IPS-18c (cell line): ENCODE data around the gene PDP2.
"Not testable (repeated sequence)": the region's sequence is repeated elsewhere in the genome, so short reads cannot be mapped to it uniquely, and the experiment has no call there.

Source experiments
- H3K4me3 ChIP-seq: 2 replicates; pipeline ENCODE4 v1.7.0; 2013; ENCODE audit warnings: low read depth, mild to moderate bottlenecking, low read length, moderate library complexity; ENCODE audit not compliant: insufficient read depth
- H3K9me3 ChIP-seq: one replicate; pipeline ENCODE4 v1.6.1; 2013; ENCODE audit warnings: mild to moderate bottlenecking, low read length, moderate library complexity; ENCODE audit not compliant: control insufficient read depth, insufficient read depth

PDP2 gene

DNA sequence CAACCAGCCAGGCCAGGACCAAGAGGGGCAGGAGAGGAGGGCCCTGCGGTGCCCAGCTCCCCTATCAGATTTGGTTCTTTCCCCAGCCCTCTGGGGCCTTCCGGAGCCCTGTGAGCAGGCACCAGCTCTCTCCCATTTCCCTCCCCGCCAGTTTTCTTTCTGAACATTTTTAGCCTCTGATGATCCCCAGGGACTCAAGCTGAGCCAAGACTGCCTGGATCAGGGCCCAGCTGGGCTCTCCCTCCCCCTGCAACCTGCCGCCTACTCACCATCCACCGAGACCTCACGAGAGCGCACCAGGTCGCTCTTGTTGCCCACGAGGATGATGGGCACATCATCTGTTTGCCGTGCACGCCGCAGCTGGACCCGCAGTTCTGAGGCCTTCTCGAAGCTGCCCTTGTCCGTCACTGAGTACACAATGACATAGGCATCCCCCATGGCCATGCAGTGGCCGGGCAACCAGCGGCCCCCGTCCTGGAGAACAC is 43.0 kb downstream of the PDP2 start:
- no peak overlapping the region for H3K4me3 ChIP-seq

DNA sequence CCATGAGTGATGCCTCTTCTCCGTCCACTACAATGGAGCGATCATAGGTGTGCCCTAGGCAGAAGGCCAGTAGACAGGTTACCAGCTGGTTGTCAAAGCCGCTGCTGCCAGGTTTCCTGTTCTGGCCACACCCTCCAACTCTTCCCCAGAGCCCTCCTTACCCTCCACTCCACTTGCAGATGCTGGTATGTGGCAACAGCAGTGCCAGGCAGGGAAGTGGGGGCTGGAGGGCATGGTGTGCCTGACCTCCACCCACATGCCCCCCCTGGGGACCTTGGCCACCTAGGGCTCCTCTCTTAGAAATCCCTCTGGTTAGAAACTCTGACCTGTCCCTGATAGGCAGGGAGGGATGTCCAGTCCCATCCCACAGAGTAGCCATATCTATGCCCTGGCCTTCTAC is 43.6 kb downstream of the PDP2 start:
- H3K9me3 ChIP-seq, result no peaks in the 10 kb centered on the region

More for the DNA sequence above, 43.0 kb downstream of the PDP2 start:
- H3K9me3 ChIP-seq, result no peaks in the 10 kb centered on the region

DNA sequence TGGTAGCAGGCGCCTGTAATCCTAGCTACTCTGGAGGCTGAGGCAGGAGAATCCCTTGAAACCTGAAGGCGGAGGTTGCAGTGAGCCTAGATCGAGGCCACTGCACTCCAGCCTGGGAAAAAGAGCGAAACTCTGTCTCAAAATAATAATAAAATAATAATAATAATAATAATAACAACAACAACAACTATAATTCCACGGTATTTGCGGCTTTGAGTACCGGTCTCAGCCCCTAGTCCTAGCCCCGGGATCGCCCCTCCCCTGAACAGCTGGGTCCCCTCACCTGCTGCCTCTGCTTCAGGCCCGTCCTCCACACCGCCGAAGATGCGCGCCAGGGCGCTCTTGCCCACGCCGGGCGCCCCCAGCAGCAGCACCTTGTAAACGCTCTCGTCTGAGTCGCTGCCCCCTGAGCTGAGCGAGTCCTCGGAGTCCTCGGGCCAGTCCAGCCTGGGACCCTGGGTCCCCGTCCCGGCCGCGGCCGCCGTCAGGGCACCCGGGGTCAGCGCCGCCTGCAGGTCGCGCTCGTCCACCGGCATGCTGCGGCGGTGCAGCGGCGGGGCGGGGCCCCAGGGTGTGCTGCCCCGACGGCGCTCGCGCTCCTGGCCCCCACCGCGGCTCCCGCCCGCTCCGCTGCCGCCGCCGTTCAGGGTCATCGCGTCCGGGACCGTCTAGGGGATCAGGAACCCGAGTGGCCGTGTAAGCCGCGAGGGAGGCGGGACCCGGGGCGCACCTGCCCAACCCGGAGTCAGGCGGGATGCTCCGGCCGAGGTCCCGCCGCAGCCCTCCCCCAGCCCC is 44.4 kb downstream of the PDP2 start:
- Histone ChIP-seq H3K4me3 (peak overlapping the region; percentile 61), H3K9me3 (no peaks in the 10 kb centered on the region)

More for the DNA sequence above, 43.6 kb downstream of the PDP2 start:
- H3K4me3 ChIP-seq, result no peak overlapping the region

DNA sequence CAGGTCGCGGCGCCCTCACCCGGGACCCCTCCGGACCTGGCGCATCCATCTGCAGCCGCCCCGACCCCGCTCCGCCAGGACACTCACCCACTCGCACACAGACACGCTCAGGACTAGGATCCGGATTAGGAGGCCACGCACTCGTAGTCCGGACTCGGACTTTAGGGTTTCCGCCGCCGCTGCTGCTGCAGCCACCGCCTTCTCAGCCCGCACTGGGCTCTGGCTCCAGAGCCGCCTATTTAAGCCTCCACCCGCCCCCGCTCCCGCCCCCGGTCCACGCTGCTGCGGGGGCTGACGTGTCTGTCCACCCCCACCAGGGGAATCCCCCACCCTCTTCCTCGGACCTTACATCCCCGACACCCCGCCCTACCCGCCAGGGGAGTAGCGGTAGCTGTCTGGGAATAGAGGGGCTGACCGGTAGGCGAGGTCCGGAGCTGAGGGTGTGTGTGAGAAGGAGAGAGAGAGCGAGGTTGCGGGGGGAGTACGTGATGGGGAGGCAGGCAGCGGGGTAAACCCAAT is 45.1 kb downstream of the PDP2 start, which contains the start of gene RRAD:
TSS of gene RRAD (minus strand) at position 214 of the 519 bp plus-strand sequence. CDS start 356 bp downstream, outside the sequence.
- H3K4me3 ChIP-seq, result peak within 1 kb of the TSS; percentile 61
- H3K9me3 ChIP-seq, result no peaks in the 10 kb centered on the region

DNA sequence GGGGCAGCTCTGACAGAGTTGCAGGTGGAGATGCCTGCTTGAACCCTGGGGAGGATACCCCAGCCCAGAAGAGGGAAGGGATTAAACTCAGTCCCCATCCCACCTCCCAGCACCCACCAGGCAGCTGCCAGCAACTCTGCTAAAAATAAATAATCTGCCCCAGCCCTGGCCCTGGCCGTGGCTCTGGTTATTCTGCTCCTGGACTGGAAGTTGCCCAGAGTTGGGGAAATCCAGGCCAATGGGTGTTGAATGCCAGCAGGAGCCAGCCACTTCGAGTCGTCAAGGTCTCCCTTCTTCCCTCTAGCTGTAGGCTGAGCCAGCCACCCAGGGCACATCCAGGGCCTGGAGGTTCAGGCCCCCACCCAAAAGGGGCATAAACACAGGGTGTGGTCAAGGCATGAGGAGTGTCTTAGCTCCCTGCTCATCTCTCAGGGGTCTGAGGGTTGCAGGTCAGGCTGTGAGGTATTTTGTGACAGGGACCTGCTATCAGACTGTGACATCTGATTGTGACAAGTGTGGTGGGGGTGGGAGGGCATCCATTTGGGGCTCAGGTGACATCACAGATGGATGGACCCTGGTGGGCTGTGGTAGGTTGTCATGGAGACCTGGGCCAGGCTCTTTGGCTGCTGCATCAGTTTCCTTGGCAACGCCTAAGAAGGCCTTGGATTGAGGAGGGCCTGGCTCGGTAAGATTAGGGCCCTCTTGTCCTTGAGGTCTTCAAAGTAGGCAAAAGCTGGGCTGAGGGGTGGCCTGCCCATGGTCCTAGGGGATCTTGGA is 46.0 kb downstream of the PDP2 start:
- no peak overlapping the region for H3K4me3 ChIP-seq
- H3K9me3 ChIP-seq, result no peaks in the 10 kb centered on the region

DNA sequence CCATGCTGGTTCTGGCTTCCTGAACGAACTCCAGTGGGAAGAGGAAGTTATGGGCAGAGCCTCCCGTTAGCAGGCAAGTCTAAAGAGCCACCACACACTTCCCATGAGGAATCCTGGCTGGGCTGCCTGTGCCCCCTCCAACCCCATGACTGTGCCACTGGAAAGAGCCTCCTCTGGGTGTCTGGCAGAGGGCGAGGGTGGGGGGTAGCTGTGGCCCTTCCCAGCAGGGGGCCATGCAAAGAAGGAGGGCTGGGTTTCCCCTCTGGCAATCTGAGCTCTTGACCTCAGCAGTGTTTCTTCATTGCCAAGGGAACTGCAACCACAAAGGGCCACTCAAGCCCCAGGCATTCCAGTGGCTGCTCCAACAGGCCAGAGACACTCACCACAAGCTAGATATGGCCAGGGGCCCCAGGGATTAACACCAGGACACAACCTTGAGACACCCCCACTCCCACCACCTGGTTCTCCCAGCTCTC is 46.7 kb downstream of the PDP2 start:
- H3K9me3 ChIP-seq, result no peaks in the 10 kb centered on the region
- no peak overlapping the region for H3K4me3 ChIP-seq

DNA sequence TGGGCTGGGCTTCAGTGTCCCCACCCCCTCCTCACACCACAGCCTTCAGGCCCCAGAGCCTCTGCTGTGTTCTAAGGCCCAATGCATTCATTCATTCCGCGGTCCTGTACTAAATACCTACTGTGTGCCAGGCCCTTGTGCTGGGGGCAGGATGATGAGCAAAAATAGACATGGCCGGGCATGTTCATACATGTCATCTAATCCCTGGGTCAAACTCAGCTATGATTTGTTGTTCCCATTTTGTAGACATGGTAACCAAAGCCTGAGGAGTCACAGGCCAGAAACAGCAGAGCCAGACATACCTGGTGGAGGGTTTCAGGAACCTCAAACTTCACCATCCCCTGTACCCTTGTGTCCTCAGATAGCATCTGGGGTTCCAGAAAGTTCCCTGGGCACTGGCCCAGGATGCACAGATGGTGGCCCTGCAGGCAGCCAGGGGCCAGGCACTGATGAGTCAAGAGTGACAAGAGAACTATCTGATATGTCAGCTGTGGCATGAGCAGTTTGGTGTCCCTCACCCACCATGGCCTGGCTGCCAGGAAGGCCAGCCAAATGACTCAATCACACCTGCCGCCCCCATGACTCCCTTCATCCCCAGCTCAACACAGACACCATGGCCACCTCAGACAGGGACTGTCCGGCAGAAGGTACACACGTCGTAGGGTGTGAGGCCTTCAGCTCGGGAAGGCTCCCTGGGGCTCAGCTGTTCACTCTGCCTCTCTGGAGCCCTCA is 47.8 kb downstream of the PDP2 start:
- Histone ChIP-seq H3K9me3 (no peaks in the 10 kb centered on the region), H3K4me3 (no peak overlapping the region)

DNA sequence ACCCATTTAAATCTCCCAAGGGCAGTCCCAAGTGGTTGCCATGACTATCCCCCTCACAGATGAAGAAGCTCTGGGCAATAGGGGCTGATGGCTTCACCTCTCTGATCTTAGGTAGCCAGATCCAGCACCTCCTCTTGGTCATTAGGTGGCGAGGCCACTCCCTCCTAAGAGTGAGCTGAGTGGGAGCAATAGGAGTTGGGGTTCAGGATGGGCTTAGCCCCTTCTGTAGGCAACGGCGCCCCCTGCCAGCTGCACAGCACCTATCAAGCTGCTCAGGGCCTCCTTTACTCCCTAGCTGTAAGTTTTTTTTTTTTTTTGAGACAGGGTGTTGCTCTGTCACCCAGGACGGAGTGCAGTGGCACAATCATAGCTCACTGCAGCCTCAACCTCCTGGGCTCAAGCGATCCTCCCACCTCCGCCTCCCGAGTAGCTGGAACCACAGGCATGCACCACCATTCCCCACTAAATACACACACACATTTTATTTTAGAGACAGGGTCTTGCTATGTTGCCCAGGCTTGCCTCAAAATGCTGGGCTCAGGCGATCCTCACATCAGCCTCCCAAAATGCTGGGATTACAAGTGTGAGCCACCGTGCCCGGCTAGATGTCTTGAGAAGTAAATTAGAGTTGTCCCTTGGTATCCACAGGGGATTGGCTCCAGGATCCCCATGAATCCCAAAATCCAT is 48.5 kb downstream of the PDP2 start:
- H3K4me3 ChIP-seq, result no peak overlapping the region

DNA sequence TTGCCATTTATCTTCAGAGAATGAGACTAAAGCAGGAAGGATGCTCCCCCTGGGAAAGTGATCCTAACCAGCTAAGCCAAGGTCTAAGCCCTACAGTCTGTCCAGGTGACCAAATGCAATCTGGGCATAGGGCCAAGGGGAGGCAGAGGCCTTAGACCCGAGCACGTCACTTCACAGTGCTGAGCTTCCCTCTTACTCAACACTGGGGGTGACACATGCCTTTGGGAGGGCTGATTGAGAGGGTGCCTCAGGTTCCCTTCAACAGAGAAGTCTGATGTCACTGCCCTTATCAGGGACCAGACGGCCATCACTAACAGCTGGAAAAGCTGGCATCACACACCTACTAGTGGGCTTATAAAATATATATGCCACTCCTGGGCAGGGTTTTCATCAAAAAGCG is 49.9 kb downstream of the PDP2 start:
- H3K9me3 ChIP-seq, result no peaks in the 10 kb centered on the region

More for the DNA sequence above, 48.5 kb downstream of the PDP2 start:
- no peaks in the 10 kb centered on the region for H3K9me3 ChIP-seq

DNA sequence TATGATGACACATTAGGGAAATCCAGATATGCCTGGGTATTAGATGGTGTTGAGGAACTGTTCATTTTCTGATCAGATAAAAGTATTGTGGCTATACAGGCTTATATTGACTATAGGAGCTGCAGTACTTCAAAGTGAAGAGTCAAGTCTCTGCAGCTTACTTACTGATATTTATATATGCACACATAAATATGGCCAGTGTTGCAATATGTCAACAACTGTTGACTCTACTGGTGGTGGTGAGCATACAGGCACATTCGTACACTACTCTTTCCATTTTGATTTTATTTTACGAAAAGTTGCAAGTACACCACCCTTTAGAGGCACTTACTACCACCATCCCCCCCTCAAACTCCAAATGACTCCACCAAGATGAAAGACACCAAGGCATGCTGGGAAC is 51.4 kb downstream of the PDP2 start:
- Histone ChIP-seq H3K9me3 (no peaks in the 10 kb centered on the region), H3K4me3 (no peak overlapping the region)

More for the DNA sequence above, 49.9 kb downstream of the PDP2 start:
- H3K4me3 ChIP-seq, result no peak overlapping the region

DNA sequence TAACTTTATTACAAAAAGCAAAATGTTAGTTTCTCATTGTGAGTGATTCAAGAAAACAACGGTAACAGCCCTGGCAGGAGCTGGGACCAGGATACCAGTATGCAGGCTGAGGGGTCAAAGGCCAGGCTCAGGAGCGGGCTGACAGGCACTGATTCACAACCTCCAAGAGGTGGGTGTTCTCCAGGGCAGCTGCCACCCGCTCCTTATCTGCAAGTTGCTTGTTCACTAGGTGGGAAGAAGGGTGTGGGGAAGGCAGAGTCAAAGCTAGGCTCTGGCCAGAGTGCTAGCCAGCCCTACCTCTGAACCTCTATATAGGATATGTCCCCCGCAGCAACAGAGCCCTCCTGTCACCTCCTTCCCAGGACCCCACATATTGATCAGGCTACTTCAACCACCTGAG is 51.8 kb downstream of the PDP2 start:
- no peak overlapping the region for H3K4me3 ChIP-seq
- no peaks in the 10 kb centered on the region for H3K9me3 ChIP-seq

DNA sequence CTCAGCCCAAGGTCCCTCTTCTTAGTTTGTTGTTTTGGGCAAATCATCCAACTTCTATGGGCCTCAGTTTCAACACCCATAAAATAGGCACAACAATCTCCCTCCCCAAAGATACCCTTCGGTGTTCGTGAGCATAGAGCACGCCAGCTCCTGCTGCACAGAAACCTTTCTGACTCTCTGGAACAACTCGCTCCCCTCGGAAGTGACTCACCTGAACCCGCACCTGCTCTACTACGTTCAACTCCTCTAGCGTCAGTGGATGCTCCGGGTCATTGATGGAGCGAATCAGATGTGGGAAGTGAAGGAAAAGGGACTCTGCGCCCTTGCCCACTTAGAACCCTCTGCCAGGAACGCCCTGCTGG is 53.4 kb downstream of the PDP2 start:
- no peaks in the 10 kb centered on the region for H3K9me3 ChIP-seq
- peak overlapping the region; percentile 89 for H3K4me3 ChIP-seq

DNA sequence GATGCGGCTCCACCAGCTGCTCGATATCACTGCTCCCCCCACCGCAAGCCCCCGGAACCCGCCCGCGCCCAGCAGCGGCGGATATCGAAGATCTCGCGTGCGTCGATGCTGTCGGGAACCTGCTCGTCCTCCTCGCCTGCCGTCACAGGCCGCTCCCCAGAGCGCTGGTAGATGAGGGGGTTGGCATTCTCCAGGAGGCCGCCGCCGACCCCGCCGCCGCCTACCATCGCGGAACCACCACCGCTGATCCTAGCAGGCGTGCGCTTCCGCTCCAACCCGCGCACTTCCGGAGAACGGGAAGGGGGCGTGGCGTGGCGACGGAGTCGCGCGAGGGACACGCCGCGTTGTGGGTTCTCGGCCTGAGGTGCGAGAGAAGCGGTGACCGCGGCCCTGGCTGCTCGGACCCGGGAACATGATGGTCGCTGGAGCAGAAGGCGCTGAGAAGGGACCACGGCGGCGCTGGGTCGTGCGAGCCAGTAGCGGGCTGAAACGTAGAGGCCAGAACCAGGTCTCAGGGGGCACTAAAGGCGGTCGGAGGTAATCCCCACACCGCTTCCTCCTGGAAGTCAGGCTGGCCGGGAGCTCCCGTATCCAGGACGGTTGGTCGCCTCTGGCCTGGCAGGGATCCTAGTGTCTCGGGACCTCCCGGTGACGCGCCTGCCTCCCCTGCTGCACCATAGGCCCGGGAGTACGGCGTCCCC is 54.0 kb downstream of the PDP2 start, which contains the start of gene CIAO2B:
TSS of gene CIAO2B (minus strand) at position 265 of the 701 bp plus-strand sequence. CDS start at position 227, 38 bp downstream.
- peak within 1 kb of the TSS; percentile 89 for H3K4me3 ChIP-seq
- no peaks in the 10 kb centered on the region for H3K9me3 ChIP-seq

DNA sequence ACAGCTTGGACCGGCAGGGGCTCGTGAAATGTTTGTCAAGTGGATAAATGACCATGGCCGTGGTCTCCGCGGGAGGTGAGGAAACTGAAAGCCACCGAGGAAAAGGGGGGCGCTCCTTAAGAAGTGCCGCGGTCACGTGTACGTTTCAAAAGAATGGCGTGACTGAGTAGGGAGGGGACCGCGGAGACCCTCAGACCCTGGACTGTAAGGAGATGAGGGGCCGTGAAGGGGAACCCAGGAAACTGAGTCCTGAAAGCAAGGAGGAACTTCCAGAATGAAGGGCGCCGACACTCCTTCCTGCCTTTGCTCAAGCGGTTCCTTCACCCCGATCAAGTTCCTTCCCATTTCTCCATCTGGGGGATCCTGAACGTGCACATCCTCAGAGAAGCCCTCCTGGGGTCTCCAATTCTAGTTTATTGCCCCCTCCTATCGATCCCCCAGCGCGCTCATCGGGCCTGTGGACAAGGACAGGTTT is 54.6 kb downstream of the PDP2 start:
- not testable (repeated sequence) for H3K9me3 ChIP-seq
- peak overlapping the region; percentile 89 for H3K4me3 ChIP-seq

DNA sequence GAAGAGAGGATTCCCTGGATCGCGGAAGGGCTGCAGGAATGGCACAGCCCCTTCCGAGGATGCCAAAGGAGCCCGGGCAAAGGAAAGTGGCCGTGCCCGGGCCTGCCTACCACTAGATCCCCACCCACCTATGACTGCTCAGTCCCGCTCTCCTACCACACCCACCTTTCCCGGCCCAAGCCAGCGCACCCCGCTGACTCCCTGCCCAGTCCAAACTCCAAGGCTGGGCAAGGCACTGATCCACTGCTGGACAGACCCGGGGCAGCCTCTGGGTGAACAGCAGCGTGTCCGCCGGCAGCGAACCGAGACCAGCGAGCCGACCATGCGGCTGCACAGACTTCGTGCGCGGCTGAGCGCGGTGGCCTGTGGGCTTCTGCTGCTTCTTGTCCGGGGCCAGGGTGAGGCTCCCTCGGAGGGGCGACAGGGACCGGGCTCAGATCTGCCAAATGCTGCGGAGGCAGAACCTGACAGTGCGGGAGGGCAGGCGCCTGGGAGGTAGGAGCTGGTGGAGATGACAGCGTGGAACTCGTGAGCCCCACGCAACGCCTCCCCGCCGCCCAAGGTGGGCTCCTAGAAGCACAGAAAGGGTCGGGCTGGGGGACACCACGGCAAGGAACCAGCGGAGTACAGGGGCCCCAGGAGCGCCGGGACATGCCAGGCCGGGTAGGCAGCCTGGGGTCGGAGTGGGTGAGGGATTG is 55.1 kb downstream of the PDP2 start, which contains the start of gene CES2:
TSS of gene CES2 (plus strand) at position 203 of the 698 bp plus-strand sequence. CDS start at position 323, 120 bp downstream.
- no peaks in the 10 kb centered on the region for H3K9me3 ChIP-seq
- peak within 1 kb of the TSS; percentile 89 for H3K4me3 ChIP-seq
